Measurements from ENCODE around the gene SMYD3. TPM values are rescaled to one million over a fixed set of nuclear protein-coding genes. Genes with fewer than 3 reads are reported as not detected.
A peak's percentile ranks its signal among the peaks of the same experiment; 100 is the strongest.

Gene SMYD3
- total RNA-seq, 1 donor, result 45.5 TPM

DNA sequence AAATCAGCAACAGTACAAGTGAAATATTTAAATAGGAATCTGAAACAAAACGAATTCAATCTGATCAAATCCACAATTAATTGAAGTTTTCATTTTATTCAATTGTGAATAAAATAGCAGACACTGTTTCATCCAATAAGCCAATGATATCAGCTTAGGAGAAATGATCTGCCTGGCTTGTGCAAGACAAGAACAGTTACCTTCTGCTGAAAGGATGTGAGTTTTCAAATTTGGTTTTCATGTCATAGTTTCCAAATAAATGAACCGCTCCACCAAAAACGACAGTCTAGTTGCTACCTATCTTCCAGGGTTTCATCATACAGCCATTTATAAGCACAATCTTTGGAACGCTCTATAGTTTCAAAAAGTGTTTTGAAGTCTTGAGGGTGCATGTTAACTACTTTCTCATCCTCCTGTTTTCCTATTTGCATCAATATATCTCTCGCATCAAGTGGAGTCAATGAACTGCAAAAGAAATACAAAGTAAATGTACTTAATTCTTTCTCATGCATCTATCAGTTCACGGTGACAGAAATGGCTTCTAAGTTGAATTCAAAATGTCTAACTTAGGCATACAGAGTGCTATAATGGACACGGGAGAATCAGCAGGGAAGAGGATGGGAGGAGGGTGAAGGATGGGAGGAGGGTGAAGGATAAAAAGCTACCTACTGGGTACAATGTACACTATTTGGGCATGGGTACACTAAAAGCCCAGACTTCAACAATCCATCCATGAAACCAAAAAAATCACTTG, 33.8 kb upstream of the SMYD3 start:
- TF ChIP-seq, protein P1, sequence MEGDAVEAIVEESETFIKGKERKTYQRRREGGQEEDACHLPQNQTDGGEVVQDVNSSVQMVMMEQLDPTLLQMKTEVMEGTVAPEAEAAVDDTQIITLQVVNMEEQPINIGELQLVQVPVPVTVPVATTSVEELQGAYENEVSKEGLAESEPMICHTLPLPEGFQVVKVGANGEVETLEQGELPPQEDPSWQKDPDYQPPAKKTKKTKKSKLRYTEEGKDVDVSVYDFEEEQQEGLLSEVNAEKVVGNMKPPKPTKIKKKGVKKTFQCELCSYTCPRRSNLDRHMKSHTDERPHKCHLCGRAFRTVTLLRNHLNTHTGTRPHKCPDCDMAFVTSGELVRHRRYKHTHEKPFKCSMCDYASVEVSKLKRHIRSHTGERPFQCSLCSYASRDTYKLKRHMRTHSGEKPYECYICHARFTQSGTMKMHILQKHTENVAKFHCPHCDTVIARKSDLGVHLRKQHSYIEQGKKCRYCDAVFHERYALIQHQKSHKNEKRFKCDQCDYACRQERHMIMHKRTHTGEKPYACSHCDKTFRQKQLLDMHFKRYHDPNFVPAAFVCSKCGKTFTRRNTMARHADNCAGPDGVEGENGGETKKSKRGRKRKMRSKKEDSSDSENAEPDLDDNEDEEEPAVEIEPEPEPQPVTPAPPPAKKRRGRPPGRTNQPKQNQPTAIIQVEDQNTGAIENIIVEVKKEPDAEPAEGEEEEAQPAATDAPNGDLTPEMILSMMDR (IDR thresholded peaks at IDR 0.05; ENCODE audit: insufficient read depth, low read length), result no peak

DNA sequence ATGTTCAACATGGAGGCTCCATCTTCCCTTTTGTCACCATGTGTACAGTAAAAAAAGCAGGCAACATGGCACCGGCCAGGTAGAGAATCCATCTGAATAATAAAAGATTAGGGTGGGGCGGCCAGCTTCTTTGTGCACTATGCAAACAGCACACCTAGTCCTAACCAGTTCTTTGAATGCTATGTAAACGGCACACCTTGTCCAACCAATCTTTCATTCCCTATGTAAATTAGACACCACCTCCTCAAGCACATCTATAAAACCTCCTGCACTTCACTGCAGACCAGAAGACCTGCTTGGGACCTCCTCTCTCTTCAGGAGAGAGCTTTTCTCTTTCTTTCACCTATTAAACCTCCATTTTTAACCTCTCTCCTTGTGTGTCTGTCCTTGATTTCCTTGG, 30.8 kb upstream of the SMYD3 start:
- DNase-seq (ENCODE audit: low read depth), result no peak
- H3K4me3 ChIP-seq (ENCODE audit: low read depth, low read length), result no peak overlapping the region

More for the DNA sequence above, 33.8 kb upstream of the SMYD3 start:
- H3K4me3 ChIP-seq (ENCODE audit: low read depth, low read length), result no peak overlapping the region
- DNase-seq (ENCODE audit: low read depth), result no peak

GRCh38 chr1:246537441-246537840, 30.4 kb upstream of the SMYD3 start:
- H3K4me3 ChIP-seq (ENCODE audit: low read depth, low read length), result no peak overlapping the region
- DNase-seq (ENCODE audit: low read depth), result no peak
- TF ChIP-seq, protein P1 (IDR thresholded peaks at IDR 0.05; ENCODE audit: insufficient read depth, low read length), result no peak

More for the DNA sequence above, 30.8 kb upstream of the SMYD3 start:
- TF ChIP-seq, protein P1 (IDR thresholded peaks at IDR 0.05; ENCODE audit: insufficient read depth, low read length), result no peak

DNA sequence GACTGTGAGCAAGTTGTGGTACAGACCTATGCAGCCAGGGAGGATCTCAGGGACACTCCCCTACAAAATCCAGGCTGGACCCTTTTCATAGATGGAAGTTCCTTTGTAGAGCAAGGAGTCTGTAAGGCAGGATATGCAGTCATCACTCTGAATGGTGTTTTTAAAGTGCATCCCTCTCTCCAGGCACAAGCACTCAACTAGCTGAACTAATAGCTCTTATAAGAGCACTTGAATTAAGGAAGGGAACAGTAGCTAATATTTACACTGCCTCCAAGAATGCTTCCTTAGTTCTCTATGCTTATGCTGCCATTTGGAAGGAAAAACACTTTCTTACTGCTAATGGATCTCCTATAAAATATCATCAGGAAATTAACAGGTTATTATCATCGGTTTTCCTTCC, 27.0 kb upstream of the SMYD3 start:
- no peak for DNase-seq (ENCODE audit: low read depth)
- TF ChIP-seq, protein P1 (IDR thresholded peaks at IDR 0.05; ENCODE audit: insufficient read depth, low read length), result no peak
- H3K4me3 ChIP-seq (ENCODE audit: low read depth, low read length), result no peak overlapping the region

GRCh38 chr1:246533371-246533905, 26.4 kb upstream of the SMYD3 start:
- no peak for DNase-seq (ENCODE audit: low read depth)
- TF ChIP-seq, protein P1 (IDR thresholded peaks at IDR 0.05; ENCODE audit: insufficient read depth, low read length), result no peak
- no peak overlapping the region for H3K4me3 ChIP-seq (ENCODE audit: low read depth, low read length)

- no peak for DNase-seq (ENCODE audit: low read depth)
- TF ChIP-seq, protein P1 (IDR thresholded peaks at IDR 0.05; ENCODE audit: insufficient read depth, low read length), result peak; percentile 9
- no peak overlapping the region for H3K4me3 ChIP-seq (ENCODE audit: low read depth, low read length)
These were observed 25.4 kb upstream of the SMYD3 start for GRCh38 chr1:246532519-246532918.

Measured in fibroblast of the aortic adventitia (primary cell).